H1 (cell line): ENCODE measurements around the gene SNAPC1. TPM values are rescaled to one million over a fixed set of nuclear protein-coding genes. Genes with fewer than 3 reads are reported as not detected.

Source experiments
- CTCF ChIA-PET: fragments of 300-600 bp; sonication (Branson Sonifier 250); formaldehyde crosslinking; loops from one replicate; lab custom pipeline; 2021; ENCODE audit not compliant: partially characterized antibody; lab: Charles Lee
- POLR2A ChIA-PET: fragments of 300-600 bp; sonication (Branson Sonifier 250); formaldehyde crosslinking; loops from one replicate; lab custom pipeline; 2021; ENCODE audit warnings: inconsistent platforms; ENCODE audit not compliant: partially characterized antibody; lab: Charles Lee
- DNase-seq, 2 experiments: peaks; one replicate each; pipeline versions ENCODE4 v3.0.0 to v3.0.0-alpha.2; 2010 to 2022; ENCODE audit warnings: low spot score in 2 of 2, low read depth in 1 of 2, mixed read lengths in 1 of 2
- FAIRE-seq: peaks from 2 replicates; lab custom pipeline; 2011; peaks lifted over from hg19 to GRCh38; lab: Jason Lieb, UNC
- H2AFZ ChIP-seq: 2 replicates; pipeline ENCODE4 v1.8.1; 2012; ENCODE audit warnings: low read length, inconsistent platforms
- H2AK5ac ChIP-seq: 2 replicates; pipeline ENCODE4 v1.6.1; 2013; ENCODE audit warnings: low read depth, low read length
- H2BK120ac ChIP-seq: replicated peaks from 2 replicates; pipeline ENCODE3; 2013; ENCODE audit warnings: low read depth, low read length, inconsistent platforms
- H2BK12ac ChIP-seq: 2 replicates; pipeline ENCODE4 v1.6.1; 2013; ENCODE audit warnings: low read depth, low read length
- H2BK15ac ChIP-seq: 2 replicates; pipeline ENCODE4 v1.6.1; 2013; ENCODE audit warnings: low read length
- H2BK20ac ChIP-seq: 2 replicates; pipeline ENCODE4 v1.6.1; 2013; ENCODE audit warnings: low read length
- H2BK5ac ChIP-seq: 2 replicates; pipeline ENCODE4 v1.6.1; 2013; ENCODE audit warnings: low read depth, low read length
- H3K14ac ChIP-seq: 2 replicates; pipeline ENCODE4 v1.6.1; 2013; ENCODE audit warnings: inconsistent platforms; ENCODE audit not compliant: insufficient read length
- H3K18ac ChIP-seq: 2 replicates; pipeline ENCODE4 v1.6.1; 2013; ENCODE audit warnings: low read length; ENCODE audit errors: extremely low read depth
- H3K23ac ChIP-seq: 2 replicates; pipeline ENCODE4 v1.6.1; 2013; ENCODE audit warnings: inconsistent platforms; ENCODE audit not compliant: insufficient read length
- H3K23me2 ChIP-seq: 2 replicates; pipeline ENCODE4 v1.6.1; 2013; ENCODE audit warnings: low read depth, low read length
- H3K27ac ChIP-seq: 2 replicates; pipeline ENCODE4 v1.6.1; 2011; ENCODE audit warnings: low read depth, low read length, inconsistent platforms
- H3K27me3 ChIP-seq, 4 experiments: replicated peaks in 1 of 4; 1 replicate in 1 of 4; 2 replicates in 3 of 4; pipeline versions ENCODE4 v1.6.1 to v1.8.1; 2011 to 2013; ENCODE audit warnings: low read length in 3 of 4, mild to moderate bottlenecking in 3 of 4, inconsistent platforms in 2 of 4, mixed read lengths in 2 of 4, moderate library complexity in 1 of 4; ENCODE audit not compliant: control insufficient read depth in 3 of 4, insufficient read depth in 3 of 4; ENCODE audit errors: extremely low read depth in 1 of 4
- H3K36me3 ChIP-seq, 4 experiments: 2 replicates each; pipeline versions ENCODE4 v1.6.1 to v1.8.1; 2011 to 2013; ENCODE audit warnings: mild to moderate bottlenecking in 4 of 4, low read length in 3 of 4, moderate library complexity in 2 of 4, control low read depth in 1 of 4, inconsistent platforms in 1 of 4; ENCODE audit not compliant: insufficient read depth in 4 of 4, control insufficient read depth in 2 of 4
- H3K4ac ChIP-seq: replicated peaks from 2 replicates; pipeline ENCODE3; 2013; ENCODE audit warnings: low read length, low read depth, mixed read lengths, inconsistent platforms; ENCODE audit not compliant: insufficient read length
- H3K4me1 ChIP-seq, 4 experiments: replicated peaks in 1 of 4; 1 replicate in 1 of 4; 2 replicates in 3 of 4; pipeline versions ENCODE4 v1.6.1 to v1.8.1; 2011 to 2013; ENCODE audit warnings: low read length in 3 of 4, inconsistent platforms in 2 of 4, mixed read lengths in 1 of 4; ENCODE audit not compliant: insufficient read depth in 4 of 4, control insufficient read depth in 3 of 4
- H3K4me2 ChIP-seq, 2 experiments: 2 replicates each; pipeline versions ENCODE4 v1.6.1 to v1.8.1; 2011 to 2013; ENCODE audit warnings: low read depth in 2 of 2, low read length in 2 of 2, control low read depth in 1 of 2, inconsistent platforms in 1 of 2, mild to moderate bottlenecking in 1 of 2; ENCODE audit not compliant: insufficient read depth in 1 of 2
- H3K4me3 ChIP-seq, 4 experiments: fragments of 200-600, 300-600 bp in 1 of 4; sonication (generic), shearing (Covaris generic), sonication (Bioruptor Twin) in 1 of 4; 2 replicates each; pipeline versions ENCODE4 v1.5.1 to v1.8.1; 2011 to 2016; ENCODE audit warnings: low read length in 4 of 4, low read depth in 3 of 4, control low read depth in 2 of 4, inconsistent platforms in 2 of 4, mild to moderate bottlenecking in 2 of 4, mixed read lengths in 1 of 4, moderate library complexity in 1 of 4; ENCODE audit not compliant: insufficient read depth in 2 of 4; ENCODE audit errors: extremely low read depth in 1 of 4
- H3K56ac ChIP-seq: replicated peaks from 2 replicates; pipeline ENCODE3; 2013; ENCODE audit warnings: low read depth, mild to moderate bottlenecking, mixed read lengths, low read length, inconsistent platforms; ENCODE audit not compliant: insufficient read length
- H3K79me1 ChIP-seq: 2 replicates; pipeline ENCODE4 v1.6.1; 2013; ENCODE audit warnings: low read depth, low read length, control low read depth
- H3K79me2 ChIP-seq, 2 experiments: 2 replicates each; pipeline versions ENCODE4 v1.6.1 to v1.8.1; 2012 to 2013; ENCODE audit warnings: low read length in 2 of 2, mild to moderate bottlenecking in 2 of 2, inconsistent platforms in 1 of 2; ENCODE audit not compliant: insufficient read depth in 2 of 2, control insufficient read depth in 1 of 2
- H3K9ac ChIP-seq, 4 experiments: replicated peaks in 1 of 4; 1 replicate in 1 of 4; 2 replicates in 3 of 4; pipeline versions ENCODE4 v1.6.1 to v1.8.1; 2011 to 2013; ENCODE audit warnings: low read depth in 3 of 4, low read length in 3 of 4, control low read depth in 2 of 4, mild to moderate bottlenecking in 2 of 4, moderate library complexity in 2 of 4, inconsistent platforms in 1 of 4; ENCODE audit errors: extremely low read depth in 1 of 4
- H3K9me3 ChIP-seq, 2 experiments: 2 replicates each; pipeline versions ENCODE4 v1.6.1 to v1.8.1; 2012 to 2013; ENCODE audit warnings: mild to moderate bottlenecking in 2 of 2, moderate library complexity in 2 of 2, control low read depth in 1 of 2, inconsistent platforms in 1 of 2, low read depth in 1 of 2, low read length in 1 of 2, mixed read lengths in 1 of 2; ENCODE audit not compliant: insufficient read depth in 2 of 2
- H4K20me1 ChIP-seq, 2 experiments: replicated peaks in 1 of 2; 2 replicates each; pipeline versions ENCODE3 to v1.8.1; 2011 to 2013; ENCODE audit warnings: inconsistent platforms in 2 of 2, low read length in 2 of 2, mild to moderate bottlenecking in 1 of 2; ENCODE audit not compliant: insufficient read depth in 2 of 2, control insufficient read depth in 1 of 2
- H4K5ac ChIP-seq: 2 replicates; pipeline ENCODE4 v1.6.1; 2013; ENCODE audit warnings: low read length, low read depth, mixed read lengths, inconsistent platforms; ENCODE audit not compliant: insufficient read length
- H4K8ac ChIP-seq: 2 replicates; pipeline ENCODE4 v1.8.0; 2013; ENCODE audit warnings: mild to moderate bottlenecking, moderate library complexity, low read length, inconsistent platforms; ENCODE audit not compliant: insufficient read depth; ENCODE audit errors: extremely low read depth
- H4K91ac ChIP-seq: replicated peaks from 2 replicates; pipeline ENCODE3; 2013; ENCODE audit warnings: low read length, mixed read lengths, inconsistent platforms; ENCODE audit not compliant: insufficient read length
- BCL11A ChIP-seq, 2 experiments: IDR thresholded peaks; one replicate each; pipeline ENCODE4 v1.6.1; 2011; ENCODE audit warnings: low read depth in 2 of 2, low read length in 2 of 2, mild to moderate bottlenecking in 2 of 2
- CBX5 ChIP-seq: fragments of 300-800, 300-1000 bp; sonication (generic); IDR thresholded peaks from 2 replicates; pipeline ENCODE4 v1.7.1; 2016; ENCODE audit warnings: antibody characterized with exemption, low read length, low read depth
- CEBPB ChIP-seq: IDR thresholded peaks from 2 replicates; pipeline ENCODE4 v1.6.1; 2012; ENCODE audit warnings: low read depth, low read length
- CHD1 ChIP-seq: IDR thresholded peaks from 2 replicates; pipeline ENCODE4 v1.6.1; 2012; ENCODE audit warnings: low read depth, low read length, improper control_type of control experiment
- CHD2 ChIP-seq: IDR thresholded peaks from 2 replicates; pipeline ENCODE4 v1.6.1; 2012; ENCODE audit warnings: low read length, improper control_type of control experiment
- CTBP2 ChIP-seq: IDR thresholded peaks from 2 replicates; pipeline ENCODE4 v1.7.0; 2011; ENCODE audit warnings: borderline replicate concordance, mild to moderate bottlenecking, moderate library complexity, mixed read lengths, low read length; ENCODE audit not compliant: insufficient read depth, insufficient read length
- NANOG ChIP-seq: IDR thresholded peaks from 2 replicates; pipeline ENCODE4 v1.6.1; 2011; ENCODE audit warnings: low read length, low read depth, mild to moderate bottlenecking, inconsistent platforms; ENCODE audit not compliant: insufficient read depth, poor library complexity, severe bottlenecking
- SIN3A ChIP-seq, 2 experiments: IDR thresholded peaks in 1 of 2; conservative IDR thresholded peaks in 1 of 2; 2 replicates each; pipeline ENCODE4 v1.6.1; 2011 to 2012; ENCODE audit warnings: low read length in 2 of 2, improper control_type of control experiment in 1 of 2, low read depth in 1 of 2, mild to moderate bottlenecking in 1 of 2
- SP1 ChIP-seq: IDR thresholded peaks from 2 replicates; pipeline ENCODE4 v1.6.1; 2011; ENCODE audit warnings: low read depth, low read length
- SP2 ChIP-seq: IDR thresholded peaks from 2 replicates; pipeline ENCODE4 v1.6.1; 2012; ENCODE audit warnings: mild to moderate bottlenecking, low read length, inconsistent platforms
- TEAD4 ChIP-seq: IDR thresholded peaks from 2 replicates; pipeline ENCODE4 v1.6.1; 2012; ENCODE audit warnings: low read depth, low read length, inconsistent platforms, mixed read lengths
- ZNF274 ChIP-seq: IDR thresholded peaks from 2 replicates; pipeline ENCODE4 v1.7.0; 2012; ENCODE audit warnings: low read length, borderline replicate concordance; ENCODE audit errors: extremely low read depth
- WGBS, 2 experiments: shearing (Covaris generic) in 1 of 2; methylation state at CpG; one replicate each; pipeline versions ENCODE4 v1.1.6 to v1.1.7; 2013 to 2015; ENCODE audit warnings: low lambda C conversion rate in 2 of 2, mixed read lengths in 2 of 2, inconsistent platforms in 1 of 2, low coverage in 1 of 2, missing lambda C conversion rate in 1 of 2; ENCODE audit not compliant: insufficient replicate concordance in 2 of 2, insufficient coverage in 1 of 2, insufficient read length in 1 of 2; ENCODE audit errors: extremely low coverage in 1 of 2, missing lambda C conversion rate in 1 of 2; 5-methylcytosine and 5-hydroxymethylcytosine counted together
- polyA plus RNA-seq, 7 experiments: library from polyadenylated mRNA; depleted of rRNA in 3 of 7; stranded (reverse) in 5 of 7; unstranded in 2 of 7; fragments of >200 nt in 5 of 7; fragments of 200-250 nt in 2 of 7; gene quantifications; 1 replicate in 5 of 7; 2 replicates in 1 of 7; 4 replicates in 1 of 7; pipeline versions ENCODE4 v1.2.1 to v1.2.3, GENCODE V29; 2011 to 2013; ENCODE audit warnings: missing spikeins in 2 of 7, mixed read lengths in 2 of 7
- total RNA-seq: library from RNA; stranded (reverse); fragmentation: NEBNext Ultra II Directional; extraction: Animal tissue kit (Norgen Biotek cat#: 25700); gene quantifications from 2 replicates; pipeline ENCODE4 v1.2.1, GENCODE V29; 2021

Gene SNAPC1
- total and polyA plus RNA-seq, 2 of the 8 experiments (the other 6 are each of a cell fraction or from before 2014, with no cell fraction given), result 5.8 to 11.1 TPM

- H2BK20ac ChIP-seq, result no peak overlapping the region
- peaks cover 3% of the 10 kb centered on the region; the same call in 1 of the 2 replicates for H3K79me1 ChIP-seq
- FAIRE-seq, result no peak
- H3K4ac ChIP-seq, result no peak overlapping the region
- POLR2A ChIA-PET, result interaction anchor here (2.0 kb wide), 1 partner anchor 29 kb away, joined by 5 read pairs; the partner anchor contains the start of gene SNAPC1
- no peak for TF ChIP-seq ZNF274
- no peak for TF ChIP-seq BCL11A (IDR thresholded peaks at IDR 0.05; ENCODE audit: low read depth in 2 of 2, low read length in 2 of 2)
- no peak for TF ChIP-seq SIN3A (conservative IDR thresholded peaks at IDR 0.05 in 1 of 2, IDR thresholded peaks at IDR 0.05 in 1 of 2; ENCODE audit: low read depth in 1 of 2, low read length in 2 of 2)
- TF ChIP-seq TEAD4, result no peak
- TF ChIP-seq CBX5, result no peak
- TF ChIP-seq SP1, result no peak
- TF ChIP-seq NANOG, result no peak
- no peak for TF ChIP-seq CHD2
- no peak for TF ChIP-seq CHD1
- no peak for TF ChIP-seq CEBPB
- no peak for TF ChIP-seq CTBP2
- TF ChIP-seq SP2, result no peak
- no peak overlapping the region for H3K4me2 ChIP-seq
- H4K91ac ChIP-seq, result no peak overlapping the region
- H4K20me1 ChIP-seq, result peaks cover 0 to 5% of the 10 kb centered on the region in 2 experiments
- no peak overlapping the region for H2BK120ac ChIP-seq
- no peak overlapping the region for H4K8ac ChIP-seq
- H3K56ac ChIP-seq, result no peak overlapping the region
- no peaks in the 10 kb centered on the region for H3K9me3 ChIP-seq
- peaks cover 20 to 94% (median 66%) of the 10 kb centered on the region in 4 experiments for H3K36me3 ChIP-seq
- no peak overlapping the region for H3K23ac ChIP-seq
- H3K27me3 ChIP-seq, result peaks cover 0 to 2% (median 0%) of the 10 kb centered on the region in 4 experiments; a peak in 1 of 7 replicates
- no peak overlapping the region for H2BK12ac ChIP-seq
- H2BK15ac ChIP-seq, result no peak overlapping the region
- H3K23me2 ChIP-seq, result no peaks in the 10 kb centered on the region
- H3K4me1 ChIP-seq, result no peaks in the 10 kb centered on the region
- H2AK5ac ChIP-seq, result no peak overlapping the region
- no peak overlapping the region for H3K18ac ChIP-seq
- H3K27ac ChIP-seq, result no peak overlapping the region
- H2BK5ac ChIP-seq, result no peak overlapping the region
- H3K79me2 ChIP-seq, result peaks cover 0 to 14% of the 10 kb centered on the region in 2 experiments; a peak in 2 of 4 replicates
- 94 to 100% methylated on average over 1 to 2 of the region's 2 CpGs for WGBS, 2 experiments
- no peak overlapping the region for H4K5ac ChIP-seq
- no peak overlapping the region for H2AFZ ChIP-seq
- CTCF ChIA-PET, result interaction anchor here (1.0 to 1.7 kb wide), 5 partner anchors 9 to 55 kb away, joined by 3 to 7 read pairs (median 4); no protein-coding TSS in a partner anchor
- no peak overlapping the region for H3K4me3 ChIP-seq
- H3K9ac ChIP-seq, result no peak overlapping the region
- H3K14ac ChIP-seq, result no peak overlapping the region
- DNase-seq, result no peak
Measured at GRCh38 chr14:61733972-61734371, 28.2 kb upstream of the SNAPC1 start.
